HG03039 (cell line): Measurements from ENCODE around the gene BPI.
"Not testable (repeated sequence)": the region's sequence is repeated elsewhere in the genome, so short reads cannot be mapped to it uniquely, and the experiment has no call there.

ENCODE experiments used
- ATAC-seq: cut with Tn5 transposase; IDR thresholded peaks from one replicate; pipeline ENCODE4 v1.9.1; 2021; ENCODE audit warnings: mild to moderate bottlenecking, moderate library complexity; ENCODE audit not compliant: unreplicated experiment

Gene BPI

GRCh38 chr20:38355161-38356012 is 51.4 kb downstream of the BPI start:
- no peak for ATAC-seq

- no peak for ATAC-seq
Observed at GRCh38 chr20:38357653-38358207, 53.8 kb downstream of the BPI start.

GRCh38 chr20:38358556-38358955 is 54.6 kb downstream of the BPI start:
- ATAC-seq: no peak

GRCh38 chr20:38363004-38363747 is 59.2 kb downstream of the BPI start:
- no peak for ATAC-seq

- no peak for ATAC-seq
Observed at GRCh38 chr20:38369389-38369788, 65.4 kb downstream of the BPI start.

GRCh38 chr20:38372806-38373205 is 68.8 kb downstream of the BPI start:
- ATAC-seq: no peak

- ATAC-seq: no peak
Observed at GRCh38 chr20:38373231-38373867, 69.4 kb downstream of the BPI start.

- no peak for ATAC-seq
Observed at GRCh38 chr20:38373898-38374297, 69.9 kb downstream of the BPI start.

- no peak for ATAC-seq
Observed at GRCh38 chr20:38377039-38377685, 73.2 kb downstream of the BPI start.

- ATAC-seq: not testable (repeated sequence)
Observed at GRCh38 chr20:38377838-38378237, 73.9 kb downstream of the BPI start.

- ATAC-seq: no peak
Observed at GRCh38 chr20:38383147-38383546, 79.2 kb downstream of the BPI start.

GRCh38 chr20:38386004-38386403 is 82.0 kb downstream of the BPI start:
- ATAC-seq: no peak

GRCh38 chr20:38386851-38387250 is 82.9 kb downstream of the BPI start:
- ATAC-seq: no peak
